DMS53 treated with DMSO at 0.1 percent for 48 hours (cell line): Measurements from ENCODE around the gene MKLN1.
"Not testable (repeated sequence)": the region's sequence is repeated elsewhere in the genome, so short reads cannot be mapped to it uniquely, and the experiment has no call there.

Experiments
- DNase-seq: peaks from one replicate; lab custom pipeline; 2025; ENCODE audit not compliant: unreplicated experiment; lab: John Stamatoyannopoulos, UW

Gene MKLN1

DNA sequence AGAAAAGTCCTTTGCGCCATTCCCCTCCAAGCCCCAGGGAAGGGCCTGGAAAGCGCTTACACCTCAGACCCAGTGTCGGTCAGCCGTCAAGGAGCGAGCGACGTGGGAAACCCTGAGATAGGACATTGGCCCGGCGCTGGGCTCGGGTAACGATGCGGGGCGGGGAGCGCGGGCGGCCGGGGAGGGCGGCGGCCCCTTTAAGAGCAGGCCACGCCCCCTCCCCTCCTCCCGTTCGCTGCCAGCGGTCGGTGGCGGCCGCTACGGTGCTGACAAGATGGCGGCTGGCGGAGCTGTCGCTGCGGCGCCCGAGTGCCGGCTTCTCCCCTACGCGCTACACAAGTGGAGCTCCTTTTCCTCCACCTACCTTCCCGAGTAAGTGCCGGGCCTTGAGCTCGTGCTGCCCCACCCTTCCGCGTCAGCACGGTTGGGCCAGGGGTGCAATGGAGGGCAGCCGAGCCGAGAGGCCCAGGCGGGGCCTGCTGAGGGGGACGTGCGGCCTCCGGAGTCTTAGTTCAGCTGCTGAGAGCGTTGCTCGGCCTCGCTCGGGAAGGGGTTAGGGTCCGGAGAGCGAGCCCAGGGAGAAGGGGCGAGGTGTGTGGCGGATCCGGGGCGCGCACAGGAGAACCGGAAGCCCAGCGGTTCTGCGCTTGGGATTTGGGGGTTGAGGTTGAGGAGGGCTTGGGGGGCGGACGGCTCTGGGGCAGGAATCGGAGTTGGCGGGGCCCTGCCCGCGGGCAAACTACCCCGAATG is at the start of gene MKLN1:
Gene MKLN1, plus strand, starts transcription at position 251 of the 751 bp plus-strand sequence. Its CDS starts 24 bp downstream, at position 275.
- DNase-seq = peak; percentile 90

DNA sequence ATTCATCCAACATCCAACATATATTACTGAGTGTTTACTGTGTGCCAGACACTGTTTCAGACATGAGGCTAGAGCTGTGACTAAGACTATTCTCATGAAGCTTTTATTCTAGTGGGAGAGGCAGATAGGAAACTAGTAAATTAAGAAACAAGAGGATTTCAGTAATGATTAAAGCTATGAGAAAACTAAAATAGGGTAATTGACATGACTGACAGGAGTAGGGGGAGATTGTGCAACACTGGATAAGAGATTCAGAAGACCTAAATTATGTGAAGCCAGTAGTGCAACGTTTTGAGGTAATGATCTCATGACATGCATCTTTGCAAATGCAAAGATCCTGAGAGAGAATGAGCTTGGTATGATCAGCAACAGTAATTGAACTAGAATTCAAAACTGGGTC is 48.6 kb upstream of the MKLN1 start:
- no peak for DNase-seq

DNA sequence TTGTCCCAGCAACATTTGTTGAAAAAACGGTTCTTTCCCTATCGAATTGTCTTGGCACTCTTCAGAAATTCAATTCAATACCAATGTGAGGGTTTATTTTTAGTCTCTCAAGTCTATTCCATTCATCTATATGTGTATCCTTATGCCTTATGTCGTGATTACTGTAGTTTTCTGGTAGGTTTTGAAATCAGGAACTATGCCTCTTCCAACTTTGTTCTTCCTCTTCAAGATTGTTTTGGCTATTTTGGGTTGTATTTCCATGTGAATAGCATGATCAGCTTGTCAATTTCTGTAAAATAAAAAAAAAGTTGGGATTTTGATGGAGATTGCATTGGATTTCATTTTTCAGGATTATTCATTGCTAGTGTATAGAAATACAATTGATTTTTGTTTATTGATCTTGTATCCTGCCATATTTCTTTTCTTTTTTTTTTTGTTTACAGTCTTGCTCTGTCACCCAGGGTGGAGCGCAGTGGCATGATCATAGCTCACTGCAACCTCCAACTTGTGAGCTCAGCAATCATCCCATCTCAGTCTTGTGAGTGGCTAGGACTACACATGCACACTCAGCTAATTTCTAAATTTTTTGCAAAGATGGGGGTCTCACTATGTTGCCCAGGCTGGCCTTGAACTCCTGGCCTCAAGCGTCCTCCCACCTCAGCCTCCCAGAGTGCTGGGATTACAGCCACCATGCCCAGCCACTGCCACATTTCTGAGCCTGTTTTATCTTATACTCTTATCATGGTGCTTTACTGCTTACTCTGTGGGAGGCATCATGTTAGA is 46.2 kb upstream of the MKLN1 start:
- no peak for DNase-seq

DNA sequence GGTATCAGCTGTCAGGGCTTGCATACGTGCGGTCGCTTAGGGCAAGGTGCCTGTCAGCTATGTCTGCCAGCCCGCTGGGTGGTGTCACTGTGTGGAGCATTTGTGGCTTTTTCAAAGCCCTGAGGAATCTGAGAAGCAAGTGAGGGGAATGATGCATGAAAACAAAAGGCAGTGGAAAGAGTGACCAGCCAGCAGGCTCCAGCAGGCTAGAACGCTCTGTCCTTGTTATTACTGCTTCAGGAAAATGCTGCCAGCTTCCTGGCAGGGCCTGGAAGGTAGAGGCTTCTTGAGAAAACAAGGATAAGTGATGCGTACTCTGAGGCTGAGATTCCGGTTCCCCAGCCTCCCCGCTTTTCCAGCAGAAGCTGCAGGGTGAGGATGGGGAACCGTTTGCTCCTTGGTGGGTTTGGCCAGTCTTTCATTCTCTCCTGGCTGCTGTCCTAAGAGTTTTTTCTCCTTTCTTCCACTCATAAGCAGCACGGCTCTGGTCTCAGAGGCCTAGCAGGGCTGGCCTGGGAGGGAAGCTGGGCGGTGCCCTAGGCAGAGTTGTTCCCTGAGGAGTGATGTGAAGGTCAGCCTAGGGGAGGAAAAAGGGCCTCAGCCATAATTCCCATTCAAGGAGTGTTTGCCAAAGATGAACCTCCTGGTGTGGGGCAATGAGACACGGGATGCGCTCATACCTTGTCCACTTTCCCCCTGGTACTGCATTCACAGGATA is 42.8 kb upstream of the MKLN1 start:
- DNase-seq = no peak

DNA sequence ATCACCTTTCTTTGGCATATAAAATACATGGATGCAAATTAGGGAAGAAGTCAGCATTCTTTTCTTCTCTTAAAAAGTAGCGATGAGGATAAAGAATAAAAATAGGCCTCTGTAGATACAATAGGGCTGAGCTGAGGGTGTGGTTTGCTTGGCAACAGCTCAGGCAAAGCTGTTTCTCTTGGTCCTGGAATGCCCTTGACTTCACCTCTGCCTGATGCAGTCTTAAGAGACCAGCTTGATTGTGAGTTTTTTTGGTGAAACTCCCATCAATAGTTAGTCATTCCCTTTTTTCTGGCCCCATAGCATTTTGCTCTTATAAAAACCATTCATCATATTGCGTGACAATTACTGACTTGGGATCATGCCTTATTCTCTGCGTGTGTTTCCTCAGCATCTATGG is 42.1 kb upstream of the MKLN1 start:
- DNase-seq = no peak

DNA sequence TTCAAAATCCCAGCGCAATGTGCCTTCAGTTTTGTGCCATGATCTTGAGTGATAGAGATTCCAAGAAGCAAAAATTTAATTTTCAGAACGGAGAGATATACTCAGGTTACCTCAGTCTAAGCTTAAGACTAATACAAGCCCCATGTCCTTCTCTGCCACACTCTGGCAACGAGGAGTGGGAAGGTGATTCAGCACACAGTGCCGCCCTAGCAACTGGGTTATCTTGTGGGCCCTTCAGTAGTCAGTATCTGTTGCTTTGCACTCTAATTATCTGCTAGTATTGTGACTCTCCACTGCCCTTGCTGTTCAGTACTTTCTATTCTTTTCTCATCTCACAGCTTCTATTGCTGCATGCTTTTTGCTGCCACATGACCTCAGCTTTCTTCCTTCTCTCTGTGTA is 39.2 kb upstream of the MKLN1 start:
- DNase-seq = no peak

DNA sequence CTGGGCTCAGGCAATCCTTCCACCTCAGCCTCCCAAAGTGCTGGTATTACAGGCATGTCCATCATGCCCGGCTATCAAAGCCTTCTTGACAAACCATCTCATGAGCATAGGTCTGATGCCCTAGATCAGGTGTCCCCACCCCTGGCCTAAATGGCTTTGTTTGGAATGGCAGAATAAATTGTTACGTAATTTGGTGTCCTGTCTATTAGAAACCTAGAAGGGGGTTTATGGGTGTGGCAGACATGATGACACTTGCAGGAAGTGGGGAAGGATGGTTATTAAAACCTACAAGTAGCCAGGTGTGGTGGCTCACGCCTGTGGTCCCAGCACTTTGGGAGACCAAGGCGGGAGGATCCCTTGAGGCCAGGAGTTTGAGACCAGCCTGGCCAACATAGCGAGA is 38.6 kb upstream of the MKLN1 start:
- DNase-seq = no peak

DNA sequence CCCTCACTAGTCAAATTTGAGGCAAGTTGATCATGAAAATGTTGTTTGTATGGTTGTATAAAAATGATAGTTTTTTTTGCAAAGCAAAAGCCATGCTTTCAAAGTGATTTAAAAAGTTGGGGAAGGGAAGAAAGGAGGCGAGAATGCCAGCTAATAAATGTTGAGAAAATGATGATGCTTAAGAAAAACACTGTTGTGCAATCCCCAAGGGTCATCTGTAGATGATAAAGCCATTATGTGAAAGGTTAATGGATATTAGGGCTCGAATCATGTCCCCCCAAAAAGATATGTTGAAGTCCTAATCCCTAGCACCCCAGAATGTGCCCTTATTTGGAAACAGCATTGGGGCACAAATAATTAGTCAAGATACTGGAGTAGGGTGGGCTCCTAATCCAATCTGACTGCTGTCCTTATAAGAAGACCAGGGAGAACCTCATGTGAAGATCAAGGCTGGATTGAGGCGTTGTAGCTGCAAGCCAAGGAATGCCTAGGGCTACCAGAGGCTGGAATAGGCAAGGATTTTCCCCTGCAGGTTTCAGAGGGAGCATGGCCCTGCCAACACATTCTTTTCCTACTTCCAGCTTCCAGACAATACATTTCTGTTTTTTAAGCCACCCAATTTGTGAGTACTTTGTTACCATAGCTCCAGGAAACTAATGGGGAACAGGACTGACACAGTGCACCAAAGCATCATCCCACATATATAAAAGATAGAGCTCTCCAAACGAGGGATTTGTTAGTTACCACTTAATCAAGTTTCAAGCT is 35.4 kb upstream of the MKLN1 start:
- no peak for DNase-seq

DNA sequence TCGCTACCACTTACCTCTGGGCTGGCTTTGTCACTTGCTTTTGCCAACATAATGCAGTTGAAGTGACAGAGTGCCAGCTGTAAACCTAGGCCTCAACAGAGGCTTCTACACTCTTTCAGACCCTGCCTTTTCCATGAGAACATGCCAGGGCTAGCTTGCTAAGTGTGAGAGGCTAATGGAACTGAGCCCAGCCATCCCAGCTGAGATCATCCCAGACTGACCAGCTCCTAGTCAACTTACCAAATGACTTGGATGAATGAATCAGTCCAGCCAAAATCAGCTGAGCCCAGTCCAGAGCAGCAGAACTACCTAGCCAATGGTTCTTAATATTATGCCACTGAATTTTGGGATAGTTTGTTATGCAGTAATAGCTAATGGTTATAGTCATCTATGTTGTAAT is 34.7 kb upstream of the MKLN1 start:
- no peak for DNase-seq

DNA sequence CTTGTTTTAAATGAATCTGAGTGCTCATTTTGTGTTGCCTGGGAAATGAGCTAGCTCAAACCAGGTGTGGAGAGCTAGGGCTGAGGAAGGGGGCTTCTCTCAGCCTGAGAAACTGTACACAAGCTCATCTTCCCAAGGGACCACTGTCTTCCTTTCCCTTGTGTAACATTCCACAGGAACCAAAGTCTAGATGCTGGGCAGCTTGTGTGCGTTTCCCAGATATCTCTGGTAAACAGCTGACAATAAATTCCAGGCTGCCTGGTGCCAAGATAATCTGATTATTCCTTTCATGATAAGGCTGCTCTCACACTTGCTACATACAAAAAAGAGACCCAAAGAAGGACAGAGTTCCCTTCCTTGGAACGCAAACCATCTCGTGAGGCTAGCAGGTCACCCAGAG is 33.1 kb upstream of the MKLN1 start:
- no peak for DNase-seq

DNA sequence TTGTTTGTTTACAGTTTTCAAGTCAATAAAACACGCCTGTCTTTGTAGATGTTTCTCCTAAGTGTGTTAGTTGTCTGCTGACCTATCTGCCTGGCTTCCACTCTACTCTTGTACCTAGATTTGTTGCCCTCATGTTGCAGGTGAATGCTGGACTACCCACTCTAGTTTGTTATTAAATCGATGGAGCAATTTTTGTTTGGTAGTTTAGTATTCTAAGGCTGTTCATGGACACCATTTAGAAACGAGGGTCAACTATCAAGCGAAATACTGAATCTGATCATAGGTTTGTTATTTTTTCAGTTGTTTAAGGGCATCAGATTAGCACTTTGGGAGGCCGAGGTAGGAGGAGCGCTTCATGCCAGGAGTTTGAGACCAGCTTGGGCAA is 29.1 kb upstream of the MKLN1 start:
- DNase-seq = no peak

DNA sequence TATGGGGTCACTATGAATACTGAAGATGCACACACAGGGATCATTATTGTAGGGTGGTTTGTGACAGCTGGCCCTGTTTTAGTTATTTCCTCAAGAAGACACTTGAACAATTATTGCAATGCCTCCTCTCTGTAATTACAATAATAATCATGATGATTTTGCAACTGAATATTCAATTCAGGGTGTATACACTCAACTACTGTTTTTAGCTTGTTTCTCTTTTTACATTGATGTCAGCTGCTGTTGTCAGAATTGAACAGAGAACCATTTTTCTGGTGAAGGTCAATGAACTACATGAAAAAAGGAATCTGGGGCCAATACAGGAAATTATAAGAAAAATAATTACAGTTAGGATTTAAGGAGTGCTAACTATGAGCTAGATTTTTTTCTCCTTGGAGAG is 28.6 kb upstream of the MKLN1 start:
- no peak for DNase-seq

DNA sequence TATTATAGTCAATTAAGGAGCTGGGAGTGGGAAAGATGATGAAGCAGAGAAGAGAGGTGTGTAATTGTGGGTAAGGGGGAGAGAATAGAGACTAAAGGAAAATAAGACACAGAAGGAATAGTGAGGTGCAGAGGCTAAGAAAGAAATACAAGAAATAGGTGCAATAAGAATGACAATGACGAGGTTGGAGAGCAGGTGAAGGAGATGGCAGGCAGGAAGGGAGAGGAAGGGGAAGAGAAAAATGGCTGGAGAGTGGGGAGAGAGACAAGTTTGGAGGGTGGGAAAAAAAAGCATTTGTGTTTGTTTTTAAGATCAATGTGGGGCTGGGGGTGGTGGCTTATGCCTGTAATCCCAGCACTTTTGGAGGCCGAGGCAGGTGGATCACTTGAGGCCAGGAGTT is 27.6 kb upstream of the MKLN1 start:
- DNase-seq = no peak

DNA sequence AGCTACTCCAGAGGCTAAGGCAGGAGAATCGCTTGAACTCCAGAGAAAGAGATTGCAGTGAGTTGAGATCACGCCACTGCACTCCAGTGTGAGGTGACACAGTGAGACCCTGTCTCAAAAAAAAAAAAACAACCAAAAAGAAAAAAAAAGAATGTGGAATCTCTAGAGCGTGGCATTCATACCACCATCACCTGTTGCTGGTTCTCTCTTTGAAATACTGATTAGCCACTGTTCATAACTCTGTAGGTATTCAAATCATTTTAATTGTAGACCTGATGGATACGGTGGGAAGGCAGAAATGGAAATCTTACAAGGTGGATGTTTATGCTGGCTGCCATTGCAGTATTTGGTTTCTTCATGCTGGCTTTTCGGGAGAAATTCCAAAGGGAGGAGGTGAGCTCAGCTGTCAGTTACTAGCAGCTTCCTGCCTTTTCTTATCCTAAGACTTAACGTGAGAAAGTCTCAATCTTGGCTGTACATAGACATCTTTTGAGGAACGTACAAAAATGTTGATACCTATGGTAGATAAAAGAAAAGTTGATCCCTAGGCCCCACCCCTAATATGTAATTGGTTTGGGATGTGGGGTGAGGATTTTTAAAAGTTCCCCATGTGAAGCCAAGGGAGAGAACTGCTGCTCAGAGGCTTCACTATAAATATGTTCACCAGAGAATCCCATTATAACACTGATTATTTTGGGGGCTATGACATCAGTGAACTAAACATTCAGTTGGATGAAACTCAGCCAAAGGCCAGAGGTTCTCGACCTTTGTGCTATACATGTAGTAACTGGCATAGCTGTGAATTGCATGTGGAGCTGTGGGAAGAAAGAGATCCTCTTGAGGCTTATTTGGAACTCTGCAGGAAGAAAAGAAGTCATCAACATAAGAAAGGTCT is 26.9 kb upstream of the MKLN1 start:
- no peak for DNase-seq

DNA sequence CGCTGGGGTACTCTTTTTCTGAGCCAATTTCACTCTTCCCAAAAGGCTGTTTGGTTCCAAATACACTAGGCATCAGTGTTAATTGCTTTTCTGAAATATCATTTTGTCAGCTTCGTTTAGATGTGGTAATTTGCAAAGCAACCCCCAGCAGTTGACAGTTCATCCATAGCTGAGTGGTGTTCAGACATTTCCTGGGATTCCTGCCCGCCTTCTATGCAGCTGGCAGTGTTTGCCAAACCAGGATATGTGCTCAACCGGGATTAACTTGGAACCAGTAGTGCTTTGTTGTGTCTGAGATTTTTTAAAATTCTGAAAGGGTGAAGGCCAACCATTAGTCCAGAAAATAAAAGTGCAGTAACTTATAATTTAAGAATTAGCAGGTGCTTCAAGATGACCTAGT is 25.2 kb upstream of the MKLN1 start:
- peak; percentile 7 for DNase-seq

DNA sequence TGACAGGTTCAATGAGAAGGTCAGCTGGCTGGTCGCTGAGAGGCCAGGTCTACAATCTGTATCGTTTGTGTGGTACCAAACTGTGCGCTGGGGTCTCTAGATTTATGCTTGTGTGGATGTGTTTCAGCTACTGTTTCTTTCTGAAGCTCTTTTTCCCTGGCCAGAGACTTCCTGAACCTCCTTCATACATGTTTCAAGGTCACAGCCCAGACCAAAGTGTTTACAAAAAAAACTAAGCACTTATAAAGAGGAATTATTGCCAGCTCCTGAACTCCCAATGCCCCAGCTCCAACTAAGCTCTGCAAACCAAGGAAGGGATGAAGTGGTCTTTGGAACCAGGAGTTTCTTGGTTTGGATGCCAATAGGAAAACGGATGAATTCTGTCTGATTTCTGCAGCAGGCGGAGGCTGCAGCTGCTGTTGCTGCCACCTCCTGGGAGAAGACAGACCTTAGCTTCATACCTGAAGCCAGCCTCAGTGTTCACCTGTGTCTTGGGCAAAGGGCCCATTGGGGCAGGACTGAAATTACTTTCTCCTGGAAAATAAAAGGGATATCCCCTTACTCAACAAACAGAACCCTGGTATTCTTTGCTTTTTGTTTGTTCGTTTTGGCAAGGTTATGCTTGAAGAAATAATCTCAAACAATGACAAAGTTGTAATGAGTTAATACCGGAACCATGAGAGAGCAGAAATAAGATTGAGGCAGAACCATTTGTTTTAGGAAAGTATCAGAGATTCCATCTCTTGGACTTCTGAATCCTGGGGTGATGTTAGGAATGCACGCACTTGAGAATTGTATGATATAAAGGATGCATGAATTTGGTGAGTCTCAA is 24.6 kb upstream of the MKLN1 start:
- DNase-seq = peak; percentile 58

DNA sequence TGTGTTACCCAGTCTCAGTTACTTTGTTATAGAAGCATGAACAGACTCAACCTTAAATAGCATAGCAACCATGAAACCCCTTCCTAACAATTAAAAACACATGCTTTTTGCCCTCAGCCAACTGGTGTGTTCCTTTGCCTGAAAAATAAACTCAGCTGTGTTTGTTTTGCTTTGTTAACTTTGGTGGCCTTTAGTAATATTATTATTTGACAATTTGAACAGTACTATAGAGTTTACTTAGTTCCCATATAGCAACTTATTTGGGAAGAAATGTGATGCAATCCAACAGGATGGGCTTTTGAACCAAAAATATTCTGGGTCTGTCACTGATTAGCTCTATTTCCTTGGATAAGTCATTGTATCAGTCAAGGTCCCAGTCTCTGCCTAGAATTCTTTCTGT is 22.5 kb upstream of the MKLN1 start:
- no peak for DNase-seq

DNA sequence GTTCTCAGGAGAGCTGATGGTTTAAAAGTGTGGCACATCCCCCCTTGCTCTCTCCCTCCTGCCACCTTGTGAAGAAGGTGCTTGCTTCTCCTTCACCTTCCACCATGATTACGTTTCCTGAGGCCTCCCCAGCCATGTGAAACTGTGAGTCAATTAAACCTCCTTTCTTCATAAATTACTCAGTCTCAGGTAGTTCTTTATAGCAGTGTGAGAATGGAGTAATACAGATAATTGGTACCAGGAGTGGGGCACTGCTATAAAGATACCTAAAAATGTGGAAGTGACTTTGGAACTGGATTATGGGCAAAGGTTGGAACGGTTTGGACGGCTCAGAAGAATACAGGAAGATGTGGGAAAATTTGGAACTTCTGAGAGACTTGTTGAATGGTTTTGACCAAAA is 21.6 kb upstream of the MKLN1 start:
- not testable (repeated sequence) for DNase-seq

DNA sequence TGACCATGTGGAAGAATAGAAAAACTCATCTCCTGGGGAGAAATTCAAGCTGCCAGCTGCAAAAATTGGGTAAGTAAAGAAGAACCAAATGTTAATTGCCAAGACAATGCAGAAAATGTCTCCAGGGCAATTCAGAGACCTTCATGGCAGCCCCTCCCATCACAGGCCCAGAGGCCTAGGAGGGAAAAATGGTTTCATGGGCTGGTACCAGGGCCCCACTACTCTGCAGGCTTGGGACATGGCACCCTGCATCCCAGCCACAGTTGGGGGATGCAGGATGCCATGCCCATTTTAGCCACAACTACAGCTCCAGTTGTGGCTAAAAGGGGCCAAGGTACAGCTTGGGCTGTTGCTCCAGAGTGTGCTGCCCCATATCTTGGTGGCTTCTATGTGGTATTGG is 20.9 kb upstream of the MKLN1 start:
- DNase-seq = no peak
